Limb (tissue), 2 donors: ENCODE results near the gene PLLP.
"Not testable (repeated sequence)": the region's sequence is repeated elsewhere in the genome, so short reads cannot be mapped to it uniquely, and the experiment has no call there.

Experiments used
- DNase-seq, 2 donors: peaks; one replicate each; pipeline ENCODE4 v3.0.0-alpha.2; 2016; ENCODE audit errors: extremely low spot score in 2 of 2

PLLP gene

DNA sequence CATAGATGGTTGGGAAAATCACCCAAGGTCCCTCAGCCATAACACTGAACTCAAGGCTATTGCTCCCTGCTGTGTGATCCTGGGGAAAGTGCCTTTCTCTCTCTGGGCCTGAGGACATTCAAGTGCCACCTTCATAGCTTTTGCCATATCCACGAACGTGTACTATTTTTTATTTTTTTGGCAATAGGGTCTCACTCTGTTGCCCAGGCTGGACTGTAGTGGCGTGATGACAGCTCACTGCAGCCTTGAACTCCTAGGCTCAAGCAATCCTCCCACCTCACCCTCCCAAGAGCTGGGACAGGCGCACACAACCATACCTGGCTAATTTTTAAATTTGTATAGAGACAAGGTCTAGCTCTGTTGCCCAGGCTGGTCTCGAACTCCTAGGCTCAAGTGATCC, 10.6 kb downstream of the PLLP start:
- no peak for DNase-seq

DNA sequence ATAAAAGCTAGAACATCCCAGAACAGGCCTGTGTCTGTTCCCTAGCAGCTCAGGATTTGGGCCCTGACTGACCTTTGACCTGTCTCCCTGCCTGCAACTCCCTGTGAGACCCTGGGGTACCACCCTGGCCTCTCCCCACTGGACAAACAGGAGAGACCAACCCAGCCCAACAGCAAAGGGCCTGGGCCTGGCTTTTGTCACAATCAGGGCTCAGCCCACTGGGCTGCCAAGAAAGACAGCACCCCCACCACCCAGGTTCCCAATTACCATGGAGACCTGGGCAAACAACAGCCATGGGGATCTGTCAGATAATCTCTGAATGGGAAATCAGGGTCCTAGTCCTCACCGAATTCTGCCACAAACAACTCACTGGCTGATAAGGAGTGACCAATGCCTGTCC, 11.1 kb downstream of the PLLP start:
- no peak for DNase-seq

DNA sequence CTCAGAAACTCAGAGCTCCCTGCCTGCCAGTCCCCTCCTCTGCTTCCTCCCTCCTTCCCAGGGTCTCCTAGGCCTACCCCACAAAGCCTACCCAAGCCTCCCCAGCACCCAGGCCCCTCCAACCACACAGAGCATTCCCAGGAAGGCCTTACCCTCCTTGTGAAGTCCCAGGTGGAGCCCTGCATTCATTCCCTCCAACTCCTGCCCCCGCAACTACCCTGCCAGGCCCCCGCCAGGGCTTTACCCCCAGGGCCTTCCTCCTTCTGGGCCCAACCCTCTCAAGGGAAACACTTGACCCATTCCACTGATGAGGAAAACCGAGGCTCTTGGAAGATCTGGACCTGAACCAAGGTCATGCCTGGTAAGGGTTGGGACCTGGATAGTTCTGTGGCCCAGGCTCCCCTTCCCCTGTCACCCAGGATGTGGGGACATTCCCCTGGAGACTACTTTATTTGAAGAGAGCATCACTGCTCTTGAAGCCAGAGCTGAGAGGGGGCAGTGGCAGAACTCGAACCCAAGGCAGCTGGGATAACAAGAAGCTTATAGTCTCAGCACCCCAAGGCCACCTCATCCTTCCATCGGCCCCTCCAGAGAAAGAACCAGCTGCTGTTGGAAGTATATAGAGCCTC, 12.5 kb downstream of the PLLP start:
- DNase-seq, result no peak

DNA sequence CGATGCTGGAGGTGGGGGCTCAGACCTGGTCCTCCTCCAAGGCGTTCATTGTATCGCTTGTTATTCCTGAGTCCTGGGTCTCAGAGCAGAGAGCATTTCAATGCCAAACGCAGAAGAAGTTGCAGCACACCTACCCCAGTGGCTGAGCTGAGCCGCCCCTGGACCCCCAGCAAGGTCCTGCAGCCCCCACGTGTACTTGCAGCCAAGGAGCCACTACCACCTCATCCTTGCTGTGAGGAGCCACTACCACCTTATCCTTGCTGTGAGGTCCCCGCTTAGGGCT, 13.5 kb downstream of the PLLP start:
- DNase-seq, result no peak

DNA sequence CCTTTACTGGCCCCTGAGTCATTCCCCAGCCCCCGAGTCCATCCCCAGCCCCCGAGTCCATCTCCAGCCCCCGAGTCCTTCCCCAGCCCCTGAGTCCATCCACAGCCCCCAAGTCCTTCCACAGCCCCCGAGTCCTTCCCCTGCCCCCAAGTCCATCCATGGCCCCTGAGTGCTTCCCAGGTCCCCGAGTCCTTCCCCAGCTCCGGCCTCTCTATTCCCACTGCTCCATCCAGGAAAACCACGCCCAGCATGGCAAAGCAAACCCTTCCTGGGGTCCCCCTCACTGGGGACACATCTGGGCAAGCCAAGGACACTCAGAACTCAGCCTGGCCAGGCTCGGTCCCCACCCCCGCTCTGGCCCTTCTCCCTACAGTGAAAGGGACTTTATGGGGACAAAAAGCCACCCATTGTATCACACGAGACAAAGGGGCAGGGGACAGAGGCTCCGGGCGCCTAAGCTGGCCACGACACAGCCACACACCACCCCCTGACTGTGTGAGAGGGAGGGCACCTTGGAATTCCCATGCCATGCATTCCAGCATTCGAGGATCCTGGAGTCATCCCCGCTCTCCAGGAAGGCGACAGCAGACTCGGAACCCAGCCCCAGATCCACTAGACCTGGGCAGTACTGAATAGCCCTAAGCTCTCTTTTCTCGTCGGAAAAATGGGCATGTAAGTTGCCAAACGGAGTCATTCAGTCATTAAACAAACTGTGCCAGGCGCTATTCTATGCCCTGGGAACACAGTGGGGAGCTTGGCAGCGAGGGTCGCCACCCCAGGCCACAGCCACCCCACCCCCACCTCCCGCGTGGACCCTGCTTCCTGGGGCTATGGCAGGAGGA, 14.0 kb downstream of the PLLP start:
- no peak for DNase-seq

DNA sequence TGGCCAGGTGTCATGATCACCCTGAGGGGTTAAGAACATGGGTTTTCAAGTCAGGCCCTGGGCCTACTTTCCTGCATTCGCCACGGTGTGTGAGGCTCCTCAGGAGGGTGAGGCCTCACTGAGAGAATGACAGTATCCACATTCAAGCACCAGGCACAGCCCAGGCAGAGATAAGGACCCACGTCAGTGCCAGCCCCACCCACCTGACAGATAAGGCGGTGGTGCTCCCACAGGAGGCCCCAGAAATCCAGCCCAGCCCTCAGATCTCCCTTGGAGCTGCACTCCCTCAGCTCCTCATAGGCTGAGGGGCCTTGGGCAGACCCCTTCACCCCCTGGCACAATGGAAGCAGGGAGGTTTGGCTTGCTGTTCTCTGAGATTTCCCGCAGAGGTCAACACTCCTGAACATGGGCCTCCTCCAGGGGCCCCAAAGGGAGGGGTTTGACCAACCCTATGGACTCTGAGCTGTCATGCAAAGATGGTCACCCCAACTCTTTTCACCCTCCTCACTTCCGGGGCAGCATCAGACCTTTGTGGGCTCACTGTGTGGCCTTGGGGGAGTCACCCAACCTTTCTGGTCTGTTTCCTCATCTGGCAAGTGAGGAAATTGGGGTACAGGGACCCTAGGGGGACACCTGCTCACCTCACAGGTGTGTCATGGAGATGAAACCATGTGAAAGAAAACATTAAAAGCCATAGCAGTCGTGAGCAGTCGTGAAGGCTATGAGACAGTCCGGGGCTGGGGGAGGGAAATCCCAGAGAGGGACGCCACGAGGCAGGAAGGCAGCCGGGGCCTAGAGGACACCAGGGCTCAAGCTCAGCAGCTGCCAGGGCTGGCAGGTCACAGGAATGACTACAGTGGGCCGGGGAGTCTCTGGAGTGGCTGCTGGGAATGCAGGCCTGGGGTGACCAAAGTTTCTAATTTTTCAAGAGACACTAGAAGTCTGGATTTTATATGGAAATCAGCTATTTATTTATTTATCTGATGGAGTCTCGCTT, 15.4 kb downstream of the PLLP start:
- no peak for DNase-seq

DNA sequence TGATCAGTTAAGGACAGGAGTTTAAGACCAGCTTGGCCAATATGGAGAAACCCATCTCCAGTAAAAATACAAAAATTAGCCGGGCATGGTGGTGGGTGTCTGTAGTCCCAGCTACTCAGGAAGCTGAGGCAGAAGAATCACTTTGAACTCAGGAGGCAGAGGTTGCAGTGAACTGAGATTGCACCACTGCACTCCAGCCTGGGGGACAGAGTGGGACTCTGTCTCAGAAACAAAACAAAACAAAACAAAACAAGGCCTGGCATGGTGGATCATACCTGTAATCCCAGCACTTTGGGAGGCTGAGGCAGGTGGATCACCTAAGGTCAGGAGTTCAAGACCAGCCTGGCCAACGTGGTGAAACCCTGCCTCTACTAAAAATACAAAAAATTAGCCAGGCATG, 17.1 kb downstream of the PLLP start:
- not testable (repeated sequence) for DNase-seq

DNA sequence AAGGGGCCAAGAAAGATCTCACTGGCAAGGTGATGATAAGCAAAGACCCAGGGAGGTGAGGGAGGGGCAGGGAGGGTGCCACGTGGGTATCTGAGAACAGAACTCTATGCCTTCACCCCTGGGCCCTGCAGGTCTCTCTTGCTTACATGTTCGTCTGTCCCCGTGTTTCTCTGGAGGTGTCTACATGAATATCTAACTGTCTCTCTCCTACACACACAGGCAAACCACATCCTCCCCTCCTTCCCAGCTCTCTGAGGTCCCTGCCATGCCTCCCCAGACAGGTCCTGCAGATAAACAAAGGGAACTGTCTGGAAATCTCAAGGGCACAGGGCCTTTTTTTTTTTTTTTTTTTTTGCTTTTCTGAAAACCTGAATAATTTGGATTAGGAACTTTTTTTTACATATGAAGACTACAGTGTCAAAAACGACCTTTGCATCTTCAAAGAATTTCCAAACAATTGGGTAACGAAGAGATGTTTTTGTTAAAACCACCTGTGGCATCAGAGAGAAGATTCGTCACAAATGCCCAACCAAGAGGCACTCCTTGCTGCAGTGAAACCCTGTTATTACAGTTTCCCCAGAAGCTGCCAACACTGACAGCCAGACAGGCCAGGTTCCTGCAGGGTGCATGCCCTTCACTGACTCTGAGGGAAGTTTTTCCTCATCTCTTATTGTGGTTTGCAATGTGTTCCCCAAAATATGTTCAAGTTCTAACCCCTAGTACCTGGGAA, 17.8 kb downstream of the PLLP start:
- DNase-seq, result no peak

DNA sequence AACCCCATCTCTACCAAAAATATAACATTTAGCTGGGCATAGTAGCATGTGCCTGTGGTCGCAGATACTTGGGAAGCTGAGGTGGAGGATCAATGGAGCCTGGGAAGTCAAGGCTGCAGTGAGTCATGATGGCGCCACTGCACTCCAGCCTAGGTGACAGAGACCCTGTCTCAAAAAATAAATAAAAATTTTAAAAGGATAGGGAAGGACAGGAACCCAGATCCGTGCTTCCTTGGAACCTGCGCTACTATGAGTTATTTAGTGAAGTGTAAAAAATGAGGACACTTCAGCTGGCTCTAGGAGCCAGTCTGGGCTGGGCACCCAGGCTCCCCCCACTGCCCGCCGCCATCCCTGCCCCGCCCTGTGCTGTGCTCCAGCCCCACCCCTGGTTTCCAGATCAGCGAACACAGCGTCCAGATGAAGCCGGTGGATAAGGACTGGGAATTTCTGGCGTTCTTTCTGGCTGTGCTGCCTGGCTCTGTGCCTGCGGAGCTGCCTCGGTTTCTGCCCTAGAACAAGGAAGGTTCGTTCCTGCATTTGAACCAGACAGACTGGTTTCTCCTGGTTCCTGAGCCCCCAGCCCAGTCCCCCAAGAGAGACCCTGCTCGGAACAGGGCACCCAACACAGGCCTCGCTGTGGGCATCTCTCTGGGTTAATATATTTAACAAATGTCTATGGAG, 18.5 kb downstream of the PLLP start:
- DNase-seq, result no peak

DNA sequence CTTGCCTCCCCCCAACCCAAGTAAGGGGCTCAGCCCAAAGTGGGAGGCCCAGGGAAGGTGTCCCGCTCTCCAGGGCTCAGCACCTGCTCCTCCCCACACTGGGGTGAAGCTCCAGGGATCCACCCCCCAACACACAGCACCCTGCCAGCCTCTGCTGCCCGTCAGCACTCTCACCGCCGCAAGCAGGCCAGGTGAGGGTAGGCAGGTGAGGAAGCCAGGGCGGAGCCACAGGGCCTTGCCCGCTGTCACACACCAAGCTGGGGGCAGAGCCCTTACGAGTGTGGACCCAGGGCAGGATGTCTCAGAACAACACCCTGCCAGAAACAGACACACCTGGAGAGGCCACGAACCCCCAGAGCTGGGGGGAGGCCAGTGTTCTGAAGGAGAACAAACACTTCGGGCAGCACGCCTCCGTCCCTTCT, 19.5 kb downstream of the PLLP start:
- no peak for DNase-seq

DNA sequence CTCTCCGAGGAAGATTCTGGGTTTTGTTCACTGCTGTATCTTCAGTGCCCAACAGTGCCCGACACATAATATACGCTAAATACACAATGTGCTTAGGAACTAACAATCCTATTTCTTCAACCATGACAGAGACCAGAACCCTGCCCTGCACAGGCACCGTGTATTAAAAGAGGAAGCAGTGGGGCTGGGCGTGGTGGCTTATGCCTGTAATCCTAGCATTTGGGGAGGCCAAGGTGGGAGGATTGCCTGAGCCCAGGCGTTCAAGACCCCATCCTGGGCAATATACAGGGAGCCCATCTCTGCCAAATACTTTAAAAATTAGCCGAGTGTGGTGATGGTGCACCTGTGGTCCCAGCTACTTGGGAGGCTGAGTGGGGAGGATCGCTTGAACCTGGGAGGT, 20.1 kb downstream of the PLLP start:
- no peak for DNase-seq

DNA sequence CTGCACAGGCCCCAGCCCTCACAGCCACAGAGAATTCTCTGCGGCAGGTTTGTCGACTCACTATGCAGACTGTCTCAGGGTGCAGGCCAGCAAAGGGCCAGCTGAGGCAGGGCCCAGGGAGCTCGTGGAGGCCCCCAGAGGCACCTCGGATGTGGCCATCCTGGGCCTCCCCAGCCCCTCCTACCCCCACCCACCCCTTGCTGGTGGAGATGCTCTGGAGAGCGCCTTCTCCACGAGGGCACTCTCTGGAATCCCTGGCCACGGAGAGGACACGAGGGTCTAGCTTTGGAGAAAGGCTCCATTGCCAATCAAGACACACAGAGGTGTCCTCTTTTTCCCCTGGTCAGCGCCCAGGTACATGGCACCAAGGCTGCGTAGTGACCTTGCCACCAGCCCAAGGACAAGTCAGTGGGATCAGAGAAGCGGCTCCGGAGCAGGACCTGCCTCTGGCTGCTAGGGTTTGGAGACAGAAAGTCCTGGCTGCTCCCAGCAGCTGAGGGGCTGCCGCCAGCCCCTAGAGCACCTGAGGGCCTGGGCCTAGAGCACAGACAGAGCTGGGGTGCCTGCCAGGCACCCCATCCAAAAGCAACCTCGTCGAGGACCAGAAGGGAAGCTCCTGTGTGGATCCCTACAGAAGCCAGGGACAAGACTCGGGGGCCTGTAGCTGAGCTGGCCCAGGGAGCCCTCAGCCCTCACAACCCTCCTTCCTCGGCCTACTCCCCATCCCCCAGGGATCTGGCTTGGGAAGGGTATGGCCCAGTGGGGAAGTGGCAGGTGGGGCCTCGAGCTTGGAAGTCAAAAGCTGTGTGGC, 20.7 kb downstream of the PLLP start:
- no peak for DNase-seq

DNA sequence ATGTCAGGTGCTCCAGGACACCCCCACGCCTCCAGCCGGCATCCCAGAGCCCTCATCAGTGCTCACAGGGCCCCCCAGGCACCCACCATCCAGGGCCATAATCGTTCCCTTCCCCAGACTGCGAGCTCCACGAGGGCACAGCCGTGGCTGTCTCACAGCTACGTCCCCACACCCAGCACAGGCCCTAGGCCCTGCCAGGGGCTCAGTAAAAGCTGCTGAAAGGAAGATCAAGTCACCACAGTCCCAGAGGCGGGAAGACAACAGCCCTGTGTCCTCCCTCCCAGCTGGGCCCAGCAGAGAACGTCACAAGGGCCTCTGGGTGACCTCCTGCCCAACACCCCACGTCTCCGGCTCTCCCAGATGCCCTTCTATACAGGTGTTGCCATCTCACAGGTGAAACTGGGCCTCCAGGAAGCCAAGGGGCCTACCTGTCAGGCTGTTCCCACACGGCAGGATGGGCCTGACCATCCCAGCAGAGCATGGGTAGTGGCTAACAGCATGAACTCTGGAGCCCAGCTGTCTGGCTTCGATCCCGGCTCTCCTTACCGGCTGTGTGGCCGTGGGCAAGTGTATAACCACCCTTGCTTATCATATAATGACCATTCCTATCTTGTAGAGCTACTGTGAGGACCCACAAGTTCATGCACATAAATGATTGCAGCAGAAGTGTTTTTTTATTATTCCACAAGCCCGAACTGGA, 21.5 kb downstream of the PLLP start:
- DNase-seq, result no peak

DNA sequence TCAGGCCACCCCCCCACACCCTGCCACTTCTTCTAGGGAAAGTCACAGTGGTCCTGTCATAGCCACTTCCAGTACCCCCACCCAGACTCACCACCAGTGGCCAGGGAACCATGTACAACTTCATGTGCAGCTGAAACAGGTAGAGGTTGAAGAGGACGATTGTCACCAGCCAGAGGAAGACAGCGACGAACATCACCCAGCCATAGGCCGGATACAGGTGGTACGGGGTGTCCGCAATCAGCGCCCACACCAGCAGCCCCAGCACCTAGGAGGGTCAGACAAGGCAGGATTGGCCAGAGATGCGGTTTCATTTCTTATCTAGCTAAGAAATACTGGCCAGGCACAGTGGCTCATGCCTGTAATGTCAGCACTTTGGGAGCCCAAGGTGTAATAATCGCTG, 22.7 kb downstream of the PLLP start:
- DNase-seq, result no peak

DNA sequence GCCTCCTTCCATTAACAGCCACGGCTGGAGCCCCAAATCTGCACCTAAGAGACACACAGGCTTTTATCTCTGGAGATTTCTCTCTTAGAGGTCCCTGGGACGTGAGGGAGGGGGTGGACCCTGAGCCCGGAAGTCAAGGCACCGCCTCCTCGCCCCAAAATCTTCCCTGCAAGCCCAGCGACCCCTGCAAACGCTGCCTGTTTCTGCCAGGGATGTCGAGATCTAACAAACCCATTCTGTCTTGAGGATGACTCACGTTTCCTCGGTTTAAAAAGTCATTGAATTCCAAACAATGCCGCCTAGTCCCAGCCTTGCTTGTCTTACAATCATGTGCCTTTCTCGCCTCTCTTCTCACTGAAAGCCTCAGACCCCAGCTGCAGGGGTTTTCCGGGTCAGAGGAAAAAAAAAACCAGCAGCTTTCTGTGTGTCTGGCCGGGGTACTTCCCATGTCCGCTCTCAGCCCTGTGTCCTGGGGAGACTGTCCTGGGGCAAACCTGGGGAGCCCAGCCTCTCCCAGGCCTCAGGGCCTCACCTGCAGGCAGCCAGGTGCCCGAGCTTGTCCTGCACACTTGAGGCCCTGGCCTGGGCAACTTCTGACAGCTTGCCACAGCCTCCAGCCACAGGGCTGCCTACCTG, 24.1 kb downstream of the PLLP start:
- DNase-seq, result no peak

DNA sequence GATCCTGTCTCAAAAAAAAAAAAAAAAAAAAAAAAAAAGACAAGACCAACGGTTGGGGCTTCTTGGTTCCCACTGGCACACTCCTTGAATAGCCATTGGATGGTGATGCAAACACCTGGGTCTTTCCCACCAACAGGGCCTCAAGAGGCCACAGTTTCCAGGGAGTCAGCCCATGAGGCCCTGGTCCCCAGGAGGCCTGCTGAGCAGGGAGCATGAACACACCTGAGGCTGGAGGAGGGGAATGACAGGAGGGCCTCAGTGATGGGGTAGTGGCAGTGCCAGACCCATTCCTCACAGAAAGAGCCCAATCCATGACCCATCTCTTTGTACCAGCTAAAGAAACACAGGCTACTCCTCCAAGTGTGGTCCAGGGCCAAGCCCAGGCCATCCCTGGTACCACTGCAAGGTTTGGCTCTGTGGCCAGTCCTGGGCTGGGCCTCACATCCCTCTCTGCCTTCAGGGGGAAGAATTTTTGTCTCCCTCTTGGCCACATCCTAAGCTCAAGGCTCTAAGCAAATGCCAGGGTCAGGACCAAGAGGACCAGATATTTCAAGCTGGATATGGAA, 25.5 kb downstream of the PLLP start:
- no peak for DNase-seq

DNA sequence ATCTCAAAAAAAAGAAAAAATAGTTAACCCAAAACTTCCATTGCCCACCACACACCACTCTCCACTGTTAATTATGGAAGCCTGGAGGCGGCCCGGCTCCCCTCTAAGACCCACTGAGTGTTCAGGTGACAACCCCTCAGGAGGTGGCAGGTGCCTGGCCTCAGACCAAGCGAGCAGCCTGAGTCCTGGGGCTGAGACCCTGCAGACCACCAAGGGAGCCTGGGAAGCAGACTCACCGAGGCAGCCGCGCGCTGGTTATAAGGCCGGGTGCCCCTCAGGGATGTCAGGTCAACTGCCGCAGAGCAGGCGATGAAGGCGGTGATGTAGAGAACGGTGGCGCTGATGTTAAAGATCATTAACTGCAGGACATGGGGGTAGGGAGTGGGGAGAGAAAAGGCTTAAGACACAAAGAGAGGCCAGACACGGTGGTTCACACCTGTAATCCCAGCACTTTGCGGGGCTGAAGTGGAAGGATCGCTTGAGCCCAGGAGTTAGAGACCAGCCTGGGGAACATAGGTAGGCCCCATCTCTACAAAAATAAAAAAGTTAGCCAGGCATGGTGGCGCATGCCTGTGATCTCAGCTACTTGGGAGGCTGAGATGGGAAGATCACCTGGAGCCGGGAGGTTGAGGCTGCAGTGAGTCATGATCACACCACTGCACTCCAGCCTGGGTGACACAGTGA, 26.1 kb downstream of the PLLP start:
- DNase-seq, result no peak

DNA sequence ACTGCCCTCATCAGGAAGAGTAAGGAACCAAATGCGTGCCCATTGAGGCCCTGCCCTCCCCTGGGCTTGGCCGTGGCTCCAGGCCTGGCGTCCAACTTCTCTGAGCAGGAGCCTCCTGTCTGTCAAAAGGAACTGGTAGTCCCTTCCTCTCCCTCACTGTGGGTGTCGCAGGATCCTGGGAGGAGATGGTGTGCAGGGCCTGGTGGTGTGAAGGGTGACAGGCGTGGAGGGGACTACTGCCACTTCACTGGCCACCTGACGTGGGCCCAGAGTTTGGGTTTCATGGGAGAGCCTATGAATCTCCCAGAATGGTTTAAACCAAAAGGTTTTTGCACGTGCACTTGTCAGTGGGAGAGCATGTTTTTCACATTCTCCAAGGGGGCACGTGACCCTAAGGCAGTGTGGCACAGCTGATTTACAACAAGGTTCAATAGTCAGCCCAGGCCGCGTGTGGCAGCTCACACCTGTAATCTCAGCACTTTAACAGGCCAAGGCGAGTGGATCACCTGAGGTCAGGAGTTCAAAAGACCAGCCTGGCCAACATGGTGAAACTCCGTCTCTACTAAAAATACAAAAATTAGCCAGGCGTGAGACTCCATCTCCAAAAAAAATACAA, 26.9 kb downstream of the PLLP start:
- no peak for DNase-seq
